ENCODE measurements around the gene ATP8A2.
A peak's percentile ranks its signal among the peaks of the same experiment; 100 is the strongest.
"Not testable (repeated sequence)": the region's sequence is repeated elsewhere in the genome, so short reads cannot be mapped to it uniquely, and the experiment has no call there.

Gene ATP8A2

DNA sequence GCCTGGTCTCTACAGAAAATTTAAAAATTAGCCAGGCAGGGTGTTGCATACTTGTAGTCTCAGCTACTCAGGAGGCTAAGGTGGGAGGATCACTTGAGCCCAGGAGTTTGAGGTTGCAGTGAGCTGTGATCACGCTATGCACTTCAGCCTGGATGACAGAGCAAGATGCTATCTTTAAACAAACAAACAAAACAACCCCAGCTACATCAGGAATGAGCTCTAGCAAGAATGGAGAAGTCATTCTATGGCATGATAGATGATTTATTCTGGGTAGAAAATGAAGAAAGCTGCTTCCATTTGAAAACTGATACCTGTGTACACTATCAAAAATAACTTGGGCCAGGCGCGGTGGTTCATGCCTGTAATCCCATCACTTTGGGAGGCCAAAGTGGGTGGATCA, 695.8 kb downstream of the ATP8A2 start:
- H3K79me2 ChIP-seq = no peaks in the 10 kb centered on the region
- no peak overlapping the region for H3K4me2 ChIP-seq (ENCODE audit: low read length)

DNA sequence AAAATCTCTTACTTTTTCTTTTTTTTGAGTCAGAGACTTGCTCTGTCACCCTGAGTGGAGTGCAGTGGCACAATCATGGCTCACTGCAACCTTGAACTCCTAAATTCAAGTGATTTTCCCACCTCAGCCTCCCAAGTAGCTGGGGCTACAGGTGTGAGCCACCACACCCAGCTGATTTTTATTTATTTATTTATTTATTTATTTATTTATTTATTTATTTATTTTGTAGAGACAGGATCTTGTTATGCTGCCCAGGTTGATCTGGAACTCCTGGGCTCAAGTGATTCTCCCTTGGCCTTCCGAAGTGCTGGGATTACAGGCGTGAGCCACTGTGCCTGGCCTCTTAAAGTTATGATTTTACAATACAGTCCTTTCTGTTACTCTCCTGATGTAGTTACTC, 696.6 kb downstream of the ATP8A2 start:
- not testable (repeated sequence) for H3K4me3 ChIP-seq (ENCODE audit: low read depth, low read length); H3K4me2 ChIP-seq (ENCODE audit: low read length); H3K27me3 ChIP-seq (ENCODE audit: control insufficient read depth, insufficient read depth, low read length); H3K9ac ChIP-seq; H3K9me3 ChIP-seq (ENCODE audit: control insufficient read depth, low read length); H2AFZ ChIP-seq; H3K4me1 ChIP-seq; H3K36me3 ChIP-seq (ENCODE audit: control insufficient read depth, insufficient read depth, low read length); H3K79me2 ChIP-seq; H3K27ac ChIP-seq

More for the DNA sequence above, 695.8 kb downstream of the ATP8A2 start:
- no peaks in the 10 kb centered on the region for H3K4me1 ChIP-seq
- H3K27ac ChIP-seq = no peak overlapping the region
- H3K9me3 ChIP-seq (ENCODE audit: control insufficient read depth, low read length) = no peaks in the 10 kb centered on the region
- no peak overlapping the region for H3K9ac ChIP-seq
- no peaks in the 10 kb centered on the region for H3K27me3 ChIP-seq (ENCODE audit: control insufficient read depth, insufficient read depth, low read length)
- no peaks in the 10 kb centered on the region for H3K36me3 ChIP-seq (ENCODE audit: control insufficient read depth, insufficient read depth, low read length)
- no peak overlapping the region for H3K4me3 ChIP-seq (ENCODE audit: low read depth, low read length)
- TF ChIP-seq, protein P1, sequence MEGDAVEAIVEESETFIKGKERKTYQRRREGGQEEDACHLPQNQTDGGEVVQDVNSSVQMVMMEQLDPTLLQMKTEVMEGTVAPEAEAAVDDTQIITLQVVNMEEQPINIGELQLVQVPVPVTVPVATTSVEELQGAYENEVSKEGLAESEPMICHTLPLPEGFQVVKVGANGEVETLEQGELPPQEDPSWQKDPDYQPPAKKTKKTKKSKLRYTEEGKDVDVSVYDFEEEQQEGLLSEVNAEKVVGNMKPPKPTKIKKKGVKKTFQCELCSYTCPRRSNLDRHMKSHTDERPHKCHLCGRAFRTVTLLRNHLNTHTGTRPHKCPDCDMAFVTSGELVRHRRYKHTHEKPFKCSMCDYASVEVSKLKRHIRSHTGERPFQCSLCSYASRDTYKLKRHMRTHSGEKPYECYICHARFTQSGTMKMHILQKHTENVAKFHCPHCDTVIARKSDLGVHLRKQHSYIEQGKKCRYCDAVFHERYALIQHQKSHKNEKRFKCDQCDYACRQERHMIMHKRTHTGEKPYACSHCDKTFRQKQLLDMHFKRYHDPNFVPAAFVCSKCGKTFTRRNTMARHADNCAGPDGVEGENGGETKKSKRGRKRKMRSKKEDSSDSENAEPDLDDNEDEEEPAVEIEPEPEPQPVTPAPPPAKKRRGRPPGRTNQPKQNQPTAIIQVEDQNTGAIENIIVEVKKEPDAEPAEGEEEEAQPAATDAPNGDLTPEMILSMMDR (IDR thresholded peaks at IDR 0.05) = no peak
- H2AFZ ChIP-seq = no peak overlapping the region

DNA sequence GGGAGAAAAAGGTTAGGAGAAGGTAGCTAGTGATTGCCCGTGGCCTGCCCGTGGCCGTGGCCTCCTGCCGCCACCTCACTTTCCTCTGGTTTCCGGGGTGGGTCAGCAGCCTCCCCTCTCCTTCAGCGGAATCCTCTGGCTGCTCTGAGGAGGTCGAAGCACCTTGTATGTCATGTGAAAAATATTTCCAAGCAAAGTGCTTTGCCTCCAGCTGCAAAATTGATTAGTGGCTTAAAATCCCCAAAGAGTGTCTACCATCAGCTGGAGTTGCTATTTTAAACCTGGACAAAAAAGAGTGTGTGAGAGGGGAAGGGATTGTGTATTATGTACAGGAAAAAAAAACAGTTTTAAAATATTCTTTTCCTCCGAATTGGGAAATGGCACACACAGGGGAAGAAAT, 697.9 kb downstream of the ATP8A2 start:
- H3K4me3 ChIP-seq (ENCODE audit: low read depth, low read length); H3K27me3 ChIP-seq (ENCODE audit: control insufficient read depth, insufficient read depth, low read length); H3K79me2 ChIP-seq; H3K27ac ChIP-seq; H3K4me2 ChIP-seq (ENCODE audit: low read length); H2AFZ ChIP-seq; H3K9ac ChIP-seq; H3K4me1 ChIP-seq; H3K36me3 ChIP-seq (ENCODE audit: control insufficient read depth, insufficient read depth, low read length); H3K9me3 ChIP-seq (ENCODE audit: control insufficient read depth, low read length): not testable (repeated sequence)

DNA sequence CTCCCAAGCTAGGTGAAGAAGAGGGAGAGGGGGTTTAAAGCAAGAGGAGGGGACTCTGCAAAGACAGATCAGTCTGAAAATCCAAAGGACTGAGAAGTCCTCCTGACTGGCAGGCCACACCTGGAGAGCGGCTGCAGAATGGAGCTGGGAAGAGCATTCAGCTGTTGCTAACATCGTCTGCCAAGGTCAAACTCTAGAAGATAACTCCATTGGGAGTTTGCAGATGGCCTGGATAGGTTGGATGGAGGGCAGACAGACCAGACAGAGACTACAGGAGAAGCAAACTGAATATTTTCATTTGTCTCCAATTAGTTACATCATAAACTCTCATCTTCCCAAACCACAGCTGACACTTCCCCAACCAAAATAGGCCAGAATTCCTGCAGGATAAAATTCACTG, 699.9 kb downstream of the ATP8A2 start:
- Histone ChIP-seq H2AFZ (no peak overlapping the region), H3K4me3 (ENCODE audit: low read depth, low read length) (no peak overlapping the region), H3K4me2 (ENCODE audit: low read length) (no peak overlapping the region), H3K27me3 (ENCODE audit: control insufficient read depth, insufficient read depth, low read length) (no peaks in the 10 kb centered on the region), H3K27ac (no peak overlapping the region), H3K9ac (no peak overlapping the region), H3K36me3 (ENCODE audit: control insufficient read depth, insufficient read depth, low read length) (no peaks in the 10 kb centered on the region), H3K79me2 (no peaks in the 10 kb centered on the region), H3K9me3 (ENCODE audit: control insufficient read depth, low read length) (no peaks in the 10 kb centered on the region), H3K4me1 (no peaks in the 10 kb centered on the region)
- TF ChIP-seq, protein P1 (IDR thresholded peaks at IDR 0.05) = no peak

DNA sequence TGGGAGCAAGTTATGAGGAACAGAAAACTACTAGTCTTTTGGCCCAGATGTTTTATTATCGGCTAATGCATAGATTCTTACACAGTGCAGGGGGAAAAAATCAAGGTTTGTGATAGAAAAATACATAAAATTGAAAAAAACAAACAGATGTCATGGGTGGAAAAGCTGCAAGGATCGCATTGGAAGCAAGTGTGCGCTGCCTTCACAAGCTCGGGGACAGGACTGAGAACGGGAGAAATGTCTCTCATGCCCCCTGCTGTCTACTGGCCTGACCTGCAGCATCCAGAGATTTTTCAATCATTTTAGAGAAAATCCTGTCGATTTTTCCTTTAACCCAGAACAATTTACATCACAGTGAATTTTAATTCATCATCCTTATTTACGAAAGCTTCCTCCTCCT, 700.6 kb downstream of the ATP8A2 start:
- not testable (repeated sequence) for H3K27me3 ChIP-seq (ENCODE audit: control insufficient read depth, insufficient read depth, low read length); H3K4me2 ChIP-seq (ENCODE audit: low read length); H3K36me3 ChIP-seq (ENCODE audit: control insufficient read depth, insufficient read depth, low read length); H3K9ac ChIP-seq; H3K9me3 ChIP-seq (ENCODE audit: control insufficient read depth, low read length); H2AFZ ChIP-seq; H3K27ac ChIP-seq; H3K4me1 ChIP-seq; H3K79me2 ChIP-seq; H3K4me3 ChIP-seq (ENCODE audit: low read depth, low read length)

DNA sequence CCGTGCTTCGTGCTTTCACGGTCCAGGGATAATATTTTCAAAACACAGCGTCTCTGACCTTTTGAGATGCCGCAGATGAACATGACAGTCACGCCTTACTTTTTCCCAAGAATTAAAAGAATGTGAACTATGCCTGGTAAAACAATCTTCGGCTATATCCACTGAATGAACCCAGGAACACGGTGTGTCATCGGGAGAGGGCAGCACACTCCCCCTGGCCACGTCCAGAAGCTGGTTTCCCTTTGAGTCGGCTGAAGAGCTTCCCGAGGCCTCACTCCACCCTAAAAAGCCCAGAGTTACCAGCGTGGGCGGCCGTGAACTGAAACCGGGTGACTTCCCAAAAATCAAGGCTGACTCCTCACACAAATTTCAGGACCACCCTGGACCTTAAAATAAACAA, 702.9 kb downstream of the ATP8A2 start:
- no peaks in the 10 kb centered on the region for H3K9me3 ChIP-seq (ENCODE audit: control insufficient read depth, low read length)
- H3K4me1 ChIP-seq = no peaks in the 10 kb centered on the region
- TF ChIP-seq, protein P1 (IDR thresholded peaks at IDR 0.05) = no peak
- H3K79me2 ChIP-seq = no peaks in the 10 kb centered on the region
- H3K4me3 ChIP-seq (ENCODE audit: low read depth, low read length) = peak overlapping the region; percentile 27
- H3K9ac ChIP-seq = no peak overlapping the region
- no peaks in the 10 kb centered on the region for H3K27me3 ChIP-seq (ENCODE audit: control insufficient read depth, insufficient read depth, low read length)
- H3K4me2 ChIP-seq (ENCODE audit: low read length) = peak overlapping the region; percentile 35
- H3K27ac ChIP-seq = no peak overlapping the region
- H3K36me3 ChIP-seq (ENCODE audit: control insufficient read depth, insufficient read depth, low read length) = no peaks in the 10 kb centered on the region
- no peak overlapping the region for H2AFZ ChIP-seq

Measured in parathyroid adenoma (tissue), 2 donors.